ENCODE measurements around the gene ADD1.

DNA sequence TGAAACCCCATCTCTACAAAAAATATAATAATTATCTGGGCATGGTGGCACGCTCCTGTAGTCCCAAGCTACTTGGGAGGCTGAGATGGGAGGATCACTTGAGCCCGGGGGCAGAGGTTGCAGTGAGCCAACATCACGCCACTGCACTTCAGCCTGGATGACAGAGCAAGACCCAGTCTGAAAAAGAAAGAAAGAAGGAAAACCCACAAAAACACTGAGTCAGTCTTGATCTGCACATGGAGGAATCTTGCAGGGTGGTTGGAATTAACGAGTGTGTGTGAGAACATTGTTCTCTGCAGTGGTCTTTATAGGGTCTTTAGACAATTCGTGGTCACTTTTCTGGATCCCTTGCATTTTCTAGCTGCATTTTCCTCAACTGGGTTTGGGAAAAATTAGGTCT is 23.2 kb downstream of the ADD1 start:
- TF ChIP-seq, protein P1, sequence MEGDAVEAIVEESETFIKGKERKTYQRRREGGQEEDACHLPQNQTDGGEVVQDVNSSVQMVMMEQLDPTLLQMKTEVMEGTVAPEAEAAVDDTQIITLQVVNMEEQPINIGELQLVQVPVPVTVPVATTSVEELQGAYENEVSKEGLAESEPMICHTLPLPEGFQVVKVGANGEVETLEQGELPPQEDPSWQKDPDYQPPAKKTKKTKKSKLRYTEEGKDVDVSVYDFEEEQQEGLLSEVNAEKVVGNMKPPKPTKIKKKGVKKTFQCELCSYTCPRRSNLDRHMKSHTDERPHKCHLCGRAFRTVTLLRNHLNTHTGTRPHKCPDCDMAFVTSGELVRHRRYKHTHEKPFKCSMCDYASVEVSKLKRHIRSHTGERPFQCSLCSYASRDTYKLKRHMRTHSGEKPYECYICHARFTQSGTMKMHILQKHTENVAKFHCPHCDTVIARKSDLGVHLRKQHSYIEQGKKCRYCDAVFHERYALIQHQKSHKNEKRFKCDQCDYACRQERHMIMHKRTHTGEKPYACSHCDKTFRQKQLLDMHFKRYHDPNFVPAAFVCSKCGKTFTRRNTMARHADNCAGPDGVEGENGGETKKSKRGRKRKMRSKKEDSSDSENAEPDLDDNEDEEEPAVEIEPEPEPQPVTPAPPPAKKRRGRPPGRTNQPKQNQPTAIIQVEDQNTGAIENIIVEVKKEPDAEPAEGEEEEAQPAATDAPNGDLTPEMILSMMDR (conservative IDR thresholded peaks at IDR 0.05 in 1 of 2, IDR thresholded peaks at IDR 0.05 in 1 of 2; ENCODE audit: low read depth in 1 of 2, low read length in 2 of 2) = no peak
- no peak for TF ChIP-seq EZH2 (IDR thresholded peaks at IDR 0.05; ENCODE audit: low read length, missing control alignments)

Measured in fibroblast of lung (primary cell).